Liver (tissue), 3 donors: ENCODE data around the gene DMRT1.

Experiments used
- GABPA ChIP-seq, 2 donors: IDR thresholded peaks in 1 of 2; conservative IDR thresholded peaks in 1 of 2; 2 replicates each; pipeline ENCODE4 v1.6.1; 2016; ENCODE audit warnings: antibody characterized with exemption in 2 of 2, mild to moderate bottlenecking in 1 of 2, moderate library complexity in 1 of 2
- REST ChIP-seq: IDR thresholded peaks from 2 replicates; pipeline ENCODE4 v1.6.1; 2016; ENCODE audit warnings: antibody characterized with exemption, mild to moderate bottlenecking
- SP1 ChIP-seq: IDR thresholded peaks from 2 replicates; pipeline ENCODE4 v1.6.1; 2018; ENCODE audit warnings: antibody characterized with exemption, mild to moderate bottlenecking
- YY1 ChIP-seq: IDR thresholded peaks from 2 replicates; pipeline ENCODE4 v1.6.1; 2016; ENCODE audit warnings: antibody characterized with exemption, mild to moderate bottlenecking
- TF ChIP-seq, protein P1 (sequence below): fragments of 150-350 bp; IDR thresholded peaks from 2 replicates; pipeline ENCODE4 v1.5.1; 2017; ENCODE audit warnings: improper control_type of control experiment, low read depth, low read length; ENCODE audit not compliant: missing input control
- TF ChIP-seq, protein P2 (sequence below): IDR thresholded peaks from 2 replicates; pipeline ENCODE4 v1.6.1; 2016; ENCODE audit warnings: antibody characterized with exemption
- donor health status: healthy.
- donor health status: healthy.

DNA sequence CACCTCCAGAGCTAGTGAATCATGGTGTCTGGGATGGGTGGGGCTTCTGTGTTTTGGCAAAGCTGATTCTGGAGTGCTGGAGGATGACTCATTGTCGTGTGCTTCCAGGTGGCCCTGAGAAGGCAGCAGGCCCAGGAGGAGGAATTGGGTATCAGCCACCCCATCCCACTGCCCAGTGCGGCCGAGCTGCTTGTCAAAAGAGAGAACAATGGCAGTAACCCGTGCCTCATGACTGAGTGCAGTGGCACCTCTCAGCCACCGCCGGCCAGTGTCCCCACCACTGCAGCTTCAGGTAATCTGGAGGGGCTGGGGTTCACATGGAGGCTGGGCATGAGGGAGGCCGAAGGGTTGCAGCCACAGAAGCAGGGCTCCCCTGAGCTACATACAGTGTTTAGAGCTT is 5.4 kb downstream of the DMRT1 start:
- TF ChIP-seq, protein P1, sequence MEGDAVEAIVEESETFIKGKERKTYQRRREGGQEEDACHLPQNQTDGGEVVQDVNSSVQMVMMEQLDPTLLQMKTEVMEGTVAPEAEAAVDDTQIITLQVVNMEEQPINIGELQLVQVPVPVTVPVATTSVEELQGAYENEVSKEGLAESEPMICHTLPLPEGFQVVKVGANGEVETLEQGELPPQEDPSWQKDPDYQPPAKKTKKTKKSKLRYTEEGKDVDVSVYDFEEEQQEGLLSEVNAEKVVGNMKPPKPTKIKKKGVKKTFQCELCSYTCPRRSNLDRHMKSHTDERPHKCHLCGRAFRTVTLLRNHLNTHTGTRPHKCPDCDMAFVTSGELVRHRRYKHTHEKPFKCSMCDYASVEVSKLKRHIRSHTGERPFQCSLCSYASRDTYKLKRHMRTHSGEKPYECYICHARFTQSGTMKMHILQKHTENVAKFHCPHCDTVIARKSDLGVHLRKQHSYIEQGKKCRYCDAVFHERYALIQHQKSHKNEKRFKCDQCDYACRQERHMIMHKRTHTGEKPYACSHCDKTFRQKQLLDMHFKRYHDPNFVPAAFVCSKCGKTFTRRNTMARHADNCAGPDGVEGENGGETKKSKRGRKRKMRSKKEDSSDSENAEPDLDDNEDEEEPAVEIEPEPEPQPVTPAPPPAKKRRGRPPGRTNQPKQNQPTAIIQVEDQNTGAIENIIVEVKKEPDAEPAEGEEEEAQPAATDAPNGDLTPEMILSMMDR: no peak
- no peak for TF ChIP-seq YY1
- TF ChIP-seq, protein P2, sequence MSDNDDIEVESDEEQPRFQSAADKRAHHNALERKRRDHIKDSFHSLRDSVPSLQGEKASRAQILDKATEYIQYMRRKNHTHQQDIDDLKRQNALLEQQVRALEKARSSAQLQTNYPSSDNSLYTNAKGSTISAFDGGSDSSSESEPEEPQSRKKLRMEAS: no peak
- no peak for TF ChIP-seq GABPA (IDR thresholded peaks at IDR 0.05 in 1 of 2, conservative IDR thresholded peaks at IDR 0.05 in 1 of 2)
- TF ChIP-seq SP1: no peak
- no peak for TF ChIP-seq REST
